ENCODE results near the gene OR7A17.

GRCh38 chr19:14830702-14831101 is 55.2 kb downstream of the OR7A17 start:
- no peak for TF ChIP-seq CTCF (IDR thresholded peaks at IDR 0.05)
- TF ChIP-seq EZH2phosphoT487 (IDR thresholded peaks at IDR 0.05), result no peak
- no peak for TF ChIP-seq EZH2 (IDR thresholded peaks at IDR 0.05)

Data from neural progenitor cell (in vitro differentiated cells).